OCI-LY7 (cell line): ENCODE measurements around the gene CYP27C1. TPM values are rescaled to one million over a fixed set of nuclear protein-coding genes. Genes with fewer than 3 reads are reported as not detected.

ENCODE experiments used
- BruUV-seq: library from RNA; stranded (reverse); fragments of 400-500 nt; replicated peaks from 2 replicates; lab custom pipeline; 2021; lab: Mats Ljungman, UMichigan
- CTCF ChIA-PET: fragments of 300-600 bp; sonication (Branson Sonifier 250); formaldehyde crosslinking; loops from one replicate; lab custom pipeline; 2022; ENCODE audit warnings: antibody characterized with exemption; ENCODE audit not compliant: unreplicated experiment; lab: Charles Lee
- POLR2A ChIA-PET: fragments of 300-600 bp; sonication (Branson Sonifier 250); formaldehyde crosslinking; loops from one replicate; lab custom pipeline; 2022; ENCODE audit warnings: antibody characterized with exemption; lab: Charles Lee
- DNase-seq: peaks from one replicate; pipeline ENCODE4 v3.0.0-alpha.2; 2015; ENCODE audit warnings: low spot score
- H2AFZ ChIP-seq: fragments of 200-600 bp; sonication (generic), shearing (Covaris generic); 2 replicates; pipeline ENCODE4 v1.6.1; 2014; ENCODE audit warnings: mild to moderate bottlenecking, antibody characterized with exemption, low read length, moderate library complexity
- H3K27ac ChIP-seq: fragments of 200-600 bp; sonication (generic); 2 replicates; pipeline ENCODE4 v1.5.1; 2014; ENCODE audit warnings: mixed run types, low read depth, mild to moderate bottlenecking, moderate library complexity, low read length, inconsistent platforms; ENCODE audit not compliant: poor library complexity, severe bottlenecking
- H3K36me3 ChIP-seq: fragments of 200-600 bp; sonication (generic); 2 replicates; pipeline ENCODE4 v1.6.1; 2014; ENCODE audit warnings: mild to moderate bottlenecking, antibody characterized with exemption, low read length, moderate library complexity, mixed read lengths; ENCODE audit not compliant: insufficient read depth
- H3K4me1 ChIP-seq: fragments of 200-600 bp; sonication (generic); 2 replicates; pipeline ENCODE4 v1.5.1; 2014; ENCODE audit warnings: mild to moderate bottlenecking, low read length; ENCODE audit not compliant: insufficient read depth, poor library complexity, severe bottlenecking
- H3K4me2 ChIP-seq: fragments of 200-600 bp; sonication (generic); 2 replicates; pipeline ENCODE4 v1.6.1; 2014; ENCODE audit warnings: mild to moderate bottlenecking, low read length
- H3K4me3 ChIP-seq: fragments of 200-600 bp; sonication (generic); 2 replicates; pipeline ENCODE4 v1.5.1; 2014; ENCODE audit warnings: mild to moderate bottlenecking, low read depth, low read length; ENCODE audit not compliant: poor library complexity, severe bottlenecking
- H3K79me2 ChIP-seq: fragments of 200-600 bp; sonication (generic); 2 replicates; pipeline ENCODE4 v1.6.1; 2016; ENCODE audit warnings: low read depth, mild to moderate bottlenecking, low read length, moderate library complexity, mixed read lengths; ENCODE audit not compliant: insufficient read depth
- H3K9me2 ChIP-seq: fragments of 200-600 bp; sonication (generic); 2 replicates; pipeline ENCODE4 v1.6.1; 2016; ENCODE audit warnings: mild to moderate bottlenecking, low read length, mixed read lengths; ENCODE audit not compliant: insufficient read depth
- H3K9me3 ChIP-seq: fragments of 200-600 bp; sonication (generic); 2 replicates; pipeline ENCODE4 v1.6.1; 2014; ENCODE audit warnings: mild to moderate bottlenecking, mixed run types, low read length, mixed read lengths
- H4K20me1 ChIP-seq: fragments of 200-600 bp; sonication (generic); 2 replicates; pipeline ENCODE4 v1.6.1; 2014; ENCODE audit warnings: mild to moderate bottlenecking, antibody characterized with exemption, low read length, moderate library complexity, mixed read lengths; ENCODE audit not compliant: insufficient read depth
- CTCF ChIP-seq: fragments of 200-600 bp; sonication (generic); conservative IDR thresholded peaks from 2 replicates; pipeline ENCODE4 v1.5.1; 2014; ENCODE audit warnings: mild to moderate bottlenecking, antibody characterized with exemption, low read length, moderate library complexity, mixed read lengths
- EZH2phosphoT487 ChIP-seq: fragments of 200-600 bp; sonication (generic); IDR thresholded peaks from 2 replicates; pipeline ENCODE4 v1.6.1; 2018; ENCODE audit warnings: low read depth, borderline replicate concordance, mild to moderate bottlenecking, mixed run types, antibody characterized with exemption, low read length, moderate library complexity, mixed read lengths
- intact Hi-C: fragments of 100-400 bp; cut with micrococcal nuclease; formaldehyde crosslinking; loops from one replicate; pipeline ENCODE4 v1.10.0; 2022; ENCODE audit not compliant: unreplicated experiment
- total RNA-seq, 2 experiments: library from RNA; depleted of rRNA in 1 of 2; stranded (reverse); fragments of >200 nt in 1 of 2; shearing (Covaris generic) in 1 of 2; gene quantifications; 2 replicates each; pipeline ENCODE4 v1.2.3, GENCODE V29; 2014 to 2022

The CYP27C1 gene
- total RNA-seq, 2 experiments from 2014 or later = not detected

DNA sequence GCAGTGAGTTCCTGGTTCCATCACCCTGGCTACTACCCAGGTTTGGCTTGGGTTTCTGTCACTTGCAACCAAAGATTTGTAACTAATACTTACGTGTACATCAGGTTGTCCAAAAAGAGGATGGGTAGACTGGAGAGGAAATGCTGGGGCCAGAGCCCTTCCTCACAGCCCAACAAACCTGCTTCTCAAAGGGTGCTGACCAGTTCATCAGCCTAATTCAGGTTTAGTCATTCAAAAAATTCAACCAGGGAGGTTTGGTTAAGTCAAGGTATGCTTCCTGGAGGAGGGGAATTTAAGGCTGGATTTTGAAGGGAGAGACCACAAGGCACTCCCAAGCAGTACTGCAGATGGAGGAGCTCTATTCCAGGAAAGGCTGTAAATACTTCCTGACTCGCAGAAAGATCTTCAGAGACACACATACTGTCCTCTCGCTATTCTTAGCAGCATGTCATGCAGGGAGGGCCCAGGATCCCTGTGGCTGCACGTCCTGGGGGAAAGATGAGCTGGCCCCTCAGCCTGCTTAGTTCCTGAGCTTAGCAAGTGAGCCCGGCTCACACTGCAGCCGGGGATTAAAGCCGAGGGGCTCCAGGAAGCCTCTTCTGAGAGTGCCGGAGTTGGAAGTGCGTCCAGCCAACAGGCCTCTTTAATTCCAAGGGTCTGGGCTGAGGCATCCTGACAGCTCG is 73.1 kb downstream of the CYP27C1 start:
- POLR2A ChIA-PET = no interaction called here
- Histone ChIP-seq H3K27ac (no peak overlapping the region), H3K4me3 (no peak overlapping the region), H4K20me1 (no peaks in the 10 kb centered on the region), H2AFZ (no peak overlapping the region), H3K4me1 (no peaks in the 10 kb centered on the region), H3K36me3 (no peaks in the 10 kb centered on the region), H3K9me3 (no peaks in the 10 kb centered on the region), H3K4me2 (no peak overlapping the region), H3K79me2 (no peaks in the 10 kb centered on the region), H3K9me2 (no peaks in the 10 kb centered on the region)
- BruUV-seq = no TSS peak
- CTCF ChIA-PET = interaction anchor here (0.5 kb wide), 1 partner anchor 898 kb away, joined by 3 read pairs; no protein-coding TSS in a partner anchor
- no peak for DNase-seq
- no peak for TF ChIP-seq EZH2phosphoT487
- no peak for TF ChIP-seq CTCF
- intact Hi-C loops = no loop called here

GRCh38 chr2:127146071-127146725 is 73.9 kb downstream of the CYP27C1 start:
- no peaks in the 10 kb centered on the region for H3K79me2 ChIP-seq
- H3K4me2 ChIP-seq = no peak overlapping the region
- H3K4me1 ChIP-seq = no peaks in the 10 kb centered on the region
- no TSS peak for BruUV-seq
- ChIA-PET CTCF (no interaction called here), POLR2A (no interaction called here)
- no peak for DNase-seq
- H3K9me3 ChIP-seq = no peaks in the 10 kb centered on the region
- H3K36me3 ChIP-seq = no peaks in the 10 kb centered on the region
- no peaks in the 10 kb centered on the region for H4K20me1 ChIP-seq
- intact Hi-C loops = no loop called here
- TF ChIP-seq EZH2phosphoT487 (no peak), CTCF (no peak)
- no peak overlapping the region for H2AFZ ChIP-seq
- H3K4me3 ChIP-seq = no peak overlapping the region
- H3K9me2 ChIP-seq = no peaks in the 10 kb centered on the region
- H3K27ac ChIP-seq = no peak overlapping the region
